ENCODE results near the gene ADGRG3. TPM values are rescaled to one million over a fixed set of nuclear protein-coding genes. Genes with fewer than 3 reads are reported as not detected.

ADGRG3 gene
- total and polyA plus RNA-seq, 4 donors, result 0.06 to 3.6 (median 0.26) TPM

DNA sequence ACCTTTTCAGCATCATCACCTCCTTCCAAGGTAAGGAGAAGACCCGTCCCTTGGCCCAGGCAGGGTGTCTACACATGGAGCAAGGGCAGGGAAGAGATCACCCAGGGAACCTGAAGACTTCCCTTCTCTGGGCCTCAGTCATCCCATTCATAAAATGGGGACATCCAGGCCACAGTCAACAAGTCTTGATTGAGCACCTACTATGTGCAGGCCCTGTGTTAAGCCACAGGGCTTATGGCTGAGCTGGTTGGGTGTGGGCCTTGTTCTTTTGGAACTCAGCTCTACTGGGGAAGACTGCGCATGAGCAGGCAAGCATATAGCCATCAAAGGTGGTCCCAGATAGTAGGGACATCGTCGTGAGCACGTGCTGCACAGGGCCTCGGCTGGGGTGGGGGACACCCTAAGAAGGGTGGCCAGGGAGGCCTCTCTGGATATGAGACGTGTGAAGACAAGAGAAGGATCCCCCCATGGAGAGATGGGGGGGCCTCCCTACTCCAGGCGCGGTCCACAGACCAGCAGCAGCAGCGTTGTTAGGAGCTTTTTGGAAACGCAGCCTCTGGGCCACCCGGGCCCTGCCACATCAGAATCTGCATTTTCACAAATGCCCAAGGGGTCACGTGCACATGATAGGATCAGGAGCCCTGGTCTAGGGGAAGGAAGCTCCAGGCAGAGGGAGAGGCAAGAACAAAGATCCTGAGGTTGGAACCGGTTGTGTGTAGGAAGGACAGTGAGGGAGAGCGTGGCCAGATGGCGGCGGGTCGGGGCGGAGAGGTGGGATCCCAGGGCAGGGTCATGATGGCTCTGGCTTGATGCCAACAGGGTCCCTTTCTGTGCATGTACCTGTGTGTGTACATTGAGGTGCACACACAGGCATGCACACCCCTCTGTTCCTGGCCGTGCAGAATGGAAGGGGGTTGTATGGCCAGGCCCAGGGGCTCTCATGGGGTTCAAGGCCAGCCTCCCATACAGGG, 5.9 kb upstream of the ADGRG3 start:
- Histone ChIP-seq H3K4me3 (ENCODE audit: low read depth, low read length) (no peak overlapping the region), H3K9me3 (ENCODE audit: control insufficient read depth, insufficient read depth, low read length) (no peaks in the 10 kb centered on the region), H3K27ac (ENCODE audit: low read depth, low read length) (no peak overlapping the region), H3K4me1 (ENCODE audit: control insufficient read depth, insufficient read depth, low read length) (peaks cover 11% of the 10 kb centered on the region), H3K27me3 (ENCODE audit: control insufficient read depth, insufficient read depth, low read length) (no peaks in the 10 kb centered on the region), H3K36me3 (ENCODE audit: control insufficient read depth, insufficient read depth, low read length) (peaks cover 99% of the 10 kb centered on the region)
- no peak for DNase-seq (ENCODE audit: low read depth in 4 of 6, low spot score in 6 of 6)
- WGBS (ENCODE audit: insufficient coverage), result 85% methylated on average over 16 of the region's 20 CpGs

DNA sequence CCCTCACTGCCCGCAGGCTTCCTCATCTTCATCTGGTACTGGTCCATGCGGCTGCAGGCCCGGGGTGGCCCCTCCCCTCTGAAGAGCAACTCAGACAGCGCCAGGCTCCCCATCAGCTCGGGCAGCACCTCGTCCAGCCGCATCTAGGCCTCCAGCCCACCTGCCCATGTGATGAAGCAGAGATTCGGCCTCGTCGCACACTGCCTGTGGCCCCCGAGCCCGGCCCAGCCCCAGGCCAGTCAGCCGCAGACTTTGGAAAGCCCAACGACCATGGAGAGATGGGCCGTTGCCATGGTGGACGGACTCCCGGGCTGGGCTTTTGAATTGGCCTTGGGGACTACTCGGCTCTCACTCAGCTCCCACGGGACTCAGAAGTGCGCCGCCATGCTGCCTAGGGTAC, 4.7 kb upstream of the ADGRG3 start:
- peaks cover 23% of the 10 kb centered on the region for H3K4me1 ChIP-seq (ENCODE audit: control insufficient read depth, insufficient read depth, low read length)
- H3K27ac ChIP-seq (ENCODE audit: low read depth, low read length), result no peak overlapping the region
- no peaks in the 10 kb centered on the region for H3K9me3 ChIP-seq (ENCODE audit: control insufficient read depth, insufficient read depth, low read length)
- no peaks in the 10 kb centered on the region for H3K27me3 ChIP-seq (ENCODE audit: control insufficient read depth, insufficient read depth, low read length)
- no peak for DNase-seq (ENCODE audit: low read depth in 4 of 6, low spot score in 6 of 6)
- peaks cover 97% of the 10 kb centered on the region for H3K36me3 ChIP-seq (ENCODE audit: control insufficient read depth, insufficient read depth, low read length)
- no peak overlapping the region for H3K4me3 ChIP-seq (ENCODE audit: low read depth, low read length)
- whole genome bisulfite sequencing (ENCODE audit: insufficient coverage), result 72% methylated on average over 21 of the region's 21 CpGs

GRCh38 chr16:57663917-57664661, 4.0 kb upstream of the ADGRG3 start:
- Histone ChIP-seq H3K9me3 (ENCODE audit: control insufficient read depth, insufficient read depth, low read length) (no peaks in the 10 kb centered on the region), H3K4me1 (ENCODE audit: control insufficient read depth, insufficient read depth, low read length) (peaks cover 25% of the 10 kb centered on the region), H3K4me3 (ENCODE audit: low read depth, low read length) (no peak overlapping the region), H3K27me3 (ENCODE audit: control insufficient read depth, insufficient read depth, low read length) (no peaks in the 10 kb centered on the region), H3K36me3 (ENCODE audit: control insufficient read depth, insufficient read depth, low read length) (peaks cover 90% of the 10 kb centered on the region), H3K27ac (ENCODE audit: low read depth, low read length) (no peak overlapping the region)
- no peak for DNase-seq (ENCODE audit: low read depth in 4 of 6, low spot score in 6 of 6)
- WGBS (ENCODE audit: insufficient coverage), result 68% methylated on average over 9 of the region's 15 CpGs

GRCh38 chr16:57664662-57665025, 3.5 kb upstream of the ADGRG3 start:
- H3K4me1 ChIP-seq (ENCODE audit: control insufficient read depth, insufficient read depth, low read length), result peaks cover 26% of the 10 kb centered on the region
- H3K36me3 ChIP-seq (ENCODE audit: control insufficient read depth, insufficient read depth, low read length), result peaks cover 85% of the 10 kb centered on the region
- DNase-seq (ENCODE audit: low read depth in 4 of 6, low spot score in 6 of 6), result no peak
- no peaks in the 10 kb centered on the region for H3K27me3 ChIP-seq (ENCODE audit: control insufficient read depth, insufficient read depth, low read length)
- 89% methylated on average over 3 of the region's 6 CpGs for WGBS (ENCODE audit: insufficient coverage)
- H3K9me3 ChIP-seq (ENCODE audit: control insufficient read depth, insufficient read depth, low read length), result no peaks in the 10 kb centered on the region
- H3K4me3 ChIP-seq (ENCODE audit: low read depth, low read length), result no peak overlapping the region
- no peak overlapping the region for H3K27ac ChIP-seq (ENCODE audit: low read depth, low read length)

DNA sequence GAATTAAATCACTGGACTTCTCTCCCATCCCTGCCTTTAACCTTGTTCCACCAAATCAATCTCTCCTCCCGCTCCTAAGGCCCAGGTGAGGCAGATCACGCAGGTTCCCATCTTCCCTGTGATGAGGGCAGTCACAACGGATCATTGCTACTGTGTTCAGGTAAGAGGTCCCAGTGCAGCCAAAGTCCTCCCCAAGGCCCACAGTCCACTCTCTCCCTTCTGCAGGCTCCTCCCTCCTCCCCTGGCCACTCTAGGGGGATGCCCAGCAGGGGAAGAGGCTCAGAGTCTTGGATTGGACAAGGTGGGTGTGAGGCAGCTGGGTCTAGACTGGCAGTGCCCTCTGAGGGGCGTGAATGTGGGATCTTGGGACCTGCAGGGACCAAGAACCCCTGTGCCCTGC, 2.6 kb upstream of the ADGRG3 start:
- peaks cover 76% of the 10 kb centered on the region for H3K36me3 ChIP-seq (ENCODE audit: control insufficient read depth, insufficient read depth, low read length)
- H3K4me1 ChIP-seq (ENCODE audit: control insufficient read depth, insufficient read depth, low read length), result peaks cover 34% of the 10 kb centered on the region
- DNase-seq (ENCODE audit: low read depth in 4 of 6, low spot score in 6 of 6), result no peak
- no peaks in the 10 kb centered on the region for H3K27me3 ChIP-seq (ENCODE audit: control insufficient read depth, insufficient read depth, low read length)
- H3K4me3 ChIP-seq (ENCODE audit: low read depth, low read length), result no peak overlapping the region
- 76% methylated on average over 3 of the region's 4 CpGs for WGBS (ENCODE audit: insufficient coverage)
- no peak overlapping the region for H3K27ac ChIP-seq (ENCODE audit: low read depth, low read length)
- no peaks in the 10 kb centered on the region for H3K9me3 ChIP-seq (ENCODE audit: control insufficient read depth, insufficient read depth, low read length)

DNA sequence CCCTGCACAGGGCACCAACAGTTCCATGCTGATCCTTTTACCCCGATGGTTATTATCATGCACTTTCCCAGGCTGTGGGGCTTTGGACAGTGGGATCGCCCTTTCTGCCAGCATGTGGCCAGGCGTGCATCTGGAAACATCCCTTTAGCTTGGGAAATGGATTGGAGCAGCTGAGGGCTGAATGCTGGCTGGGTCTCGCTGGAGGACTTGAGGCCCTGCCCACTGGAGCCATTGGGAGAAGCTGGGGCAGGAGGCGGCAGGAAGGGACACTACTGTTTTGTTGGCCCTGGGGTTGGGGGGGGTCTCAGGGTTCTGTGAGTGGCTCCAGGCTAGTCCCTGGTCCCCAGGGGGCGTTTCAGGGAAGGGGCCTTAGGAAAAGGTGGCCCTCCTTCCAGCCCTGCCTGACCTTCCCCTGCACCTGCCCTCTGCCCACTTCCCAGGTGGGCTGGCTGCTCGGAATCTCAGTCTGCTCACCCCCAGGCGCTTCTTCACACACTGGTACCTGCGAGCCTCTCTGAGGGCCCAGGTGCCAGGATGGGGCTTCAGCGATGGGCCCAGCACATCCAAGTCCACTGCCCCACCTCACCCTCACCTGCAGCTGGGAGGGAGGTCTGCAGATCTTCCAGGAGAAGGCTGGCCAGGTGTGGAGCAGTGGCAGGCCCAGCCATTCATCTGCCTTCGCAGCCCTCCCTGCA, 1.6 kb upstream of the ADGRG3 start:
- H3K36me3 ChIP-seq (ENCODE audit: control insufficient read depth, insufficient read depth, low read length), result peaks cover 67% of the 10 kb centered on the region
- H3K4me1 ChIP-seq (ENCODE audit: control insufficient read depth, insufficient read depth, low read length), result peaks cover 36% of the 10 kb centered on the region
- no peak for DNase-seq (ENCODE audit: low read depth in 4 of 6, low spot score in 6 of 6)
- no peak overlapping the region for H3K4me3 ChIP-seq (ENCODE audit: low read depth, low read length)
- H3K27me3 ChIP-seq (ENCODE audit: control insufficient read depth, insufficient read depth, low read length), result no peaks in the 10 kb centered on the region
- no peaks in the 10 kb centered on the region for H3K9me3 ChIP-seq (ENCODE audit: control insufficient read depth, insufficient read depth, low read length)
- 72% methylated on average over 10 of the region's 11 CpGs for WGBS (ENCODE audit: insufficient coverage)
- no peak overlapping the region for H3K27ac ChIP-seq (ENCODE audit: low read depth, low read length)

DNA sequence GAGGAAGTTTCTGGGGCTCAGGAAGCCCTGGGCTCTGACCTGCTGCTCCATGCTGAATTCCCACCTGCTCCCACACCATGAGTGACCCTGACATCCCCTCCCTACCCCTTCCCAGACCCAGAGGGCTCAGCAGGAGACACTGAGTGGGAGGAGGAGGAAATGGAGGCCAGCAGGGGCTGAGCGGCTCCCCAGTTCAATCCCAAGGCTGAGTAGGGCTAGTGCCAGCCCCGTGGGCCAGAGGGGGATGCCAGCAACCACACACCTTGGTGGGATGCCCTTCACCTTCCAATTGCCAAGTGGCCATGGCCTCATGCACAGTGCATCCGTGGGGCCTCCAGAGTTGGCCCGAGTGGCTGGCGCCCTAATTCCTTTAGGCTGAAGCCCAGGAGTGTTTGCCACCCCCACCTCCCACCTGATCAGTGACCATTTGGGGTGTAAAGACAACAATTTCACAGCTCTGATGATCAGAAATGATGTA, 1.0 kb upstream of the ADGRG3 start:
- H3K4me1 ChIP-seq (ENCODE audit: control insufficient read depth, insufficient read depth, low read length), result peaks cover 36% of the 10 kb centered on the region
- H3K4me3 ChIP-seq (ENCODE audit: low read depth, low read length), result no peak overlapping the region
- DNase-seq (ENCODE audit: low read depth in 4 of 6, low spot score in 6 of 6), result no peak
- H3K9me3 ChIP-seq (ENCODE audit: control insufficient read depth, insufficient read depth, low read length), result no peaks in the 10 kb centered on the region
- WGBS (ENCODE audit: insufficient coverage), result 78% methylated on average over 5 of the region's 5 CpGs
- H3K27ac ChIP-seq (ENCODE audit: low read depth, low read length), result no peak overlapping the region
- H3K36me3 ChIP-seq (ENCODE audit: control insufficient read depth, insufficient read depth, low read length), result peaks cover 61% of the 10 kb centered on the region
- no peaks in the 10 kb centered on the region for H3K27me3 ChIP-seq (ENCODE audit: control insufficient read depth, insufficient read depth, low read length)

DNA sequence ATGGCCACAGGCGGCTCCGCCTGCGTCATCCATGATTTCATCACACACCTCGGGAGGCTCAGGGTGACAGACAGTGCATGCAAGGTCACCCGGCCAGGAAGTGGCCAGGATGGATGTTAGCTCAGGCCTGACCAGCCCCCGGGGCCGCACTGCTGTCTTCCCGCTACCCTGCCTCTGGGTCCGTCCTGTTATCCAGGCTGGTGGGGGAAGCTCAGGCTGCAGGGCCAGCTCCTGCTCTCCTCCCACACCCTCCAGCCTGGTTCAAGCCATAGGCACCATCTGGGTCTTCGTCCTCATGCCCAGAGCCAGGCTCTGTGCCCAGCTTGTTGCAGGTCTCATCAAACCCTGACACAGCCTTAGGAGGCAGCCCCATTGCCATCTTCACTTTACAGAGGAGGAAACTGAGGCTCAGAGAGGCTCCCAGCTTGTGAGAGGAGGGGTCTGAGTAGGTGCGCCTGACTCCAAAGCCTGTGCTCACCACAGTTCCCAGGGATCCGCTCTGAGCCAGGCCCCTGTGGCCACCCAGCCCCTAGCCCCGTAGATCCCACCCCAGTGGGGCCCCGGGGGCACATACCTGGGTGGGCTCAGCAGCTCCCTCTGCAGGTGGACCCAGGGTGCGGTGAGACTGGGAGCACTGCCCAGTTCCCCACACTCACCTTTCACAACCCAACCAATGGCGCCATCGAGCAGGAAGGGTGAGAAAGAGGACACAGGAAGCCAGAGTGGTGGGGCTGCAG, 412 bp upstream of the ADGRG3 start:
- no peak overlapping the region for H3K27ac ChIP-seq (ENCODE audit: low read depth, low read length)
- H3K36me3 ChIP-seq (ENCODE audit: control insufficient read depth, insufficient read depth, low read length), result peaks cover 55% of the 10 kb centered on the region
- no peaks in the 10 kb centered on the region for H3K27me3 ChIP-seq (ENCODE audit: control insufficient read depth, insufficient read depth, low read length)
- H3K4me3 ChIP-seq (ENCODE audit: low read depth, low read length), result no peak overlapping the region
- no peak for DNase-seq (ENCODE audit: low read depth in 4 of 6, low spot score in 6 of 6)
- H3K9me3 ChIP-seq (ENCODE audit: control insufficient read depth, insufficient read depth, low read length), result no peaks in the 10 kb centered on the region
- H3K4me1 ChIP-seq (ENCODE audit: control insufficient read depth, insufficient read depth, low read length), result peaks cover 36% of the 10 kb centered on the region
- 74% methylated on average over 15 of the region's 17 CpGs for WGBS (ENCODE audit: insufficient coverage)

Data from spinal cord (tissue), 10 donors.